GM21390 (cell line): ENCODE results near the gene MAGEB10.
"Not testable (repeated sequence)": the region's sequence is repeated elsewhere in the genome, so short reads cannot be mapped to it uniquely, and the experiment has no call there.

Experiments used
- ATAC-seq: cut with Tn5 transposase; IDR thresholded peaks from one replicate; pipeline ENCODE4 v1.9.1; 2021; ENCODE audit not compliant: unreplicated experiment

MAGEB10 gene

DNA sequence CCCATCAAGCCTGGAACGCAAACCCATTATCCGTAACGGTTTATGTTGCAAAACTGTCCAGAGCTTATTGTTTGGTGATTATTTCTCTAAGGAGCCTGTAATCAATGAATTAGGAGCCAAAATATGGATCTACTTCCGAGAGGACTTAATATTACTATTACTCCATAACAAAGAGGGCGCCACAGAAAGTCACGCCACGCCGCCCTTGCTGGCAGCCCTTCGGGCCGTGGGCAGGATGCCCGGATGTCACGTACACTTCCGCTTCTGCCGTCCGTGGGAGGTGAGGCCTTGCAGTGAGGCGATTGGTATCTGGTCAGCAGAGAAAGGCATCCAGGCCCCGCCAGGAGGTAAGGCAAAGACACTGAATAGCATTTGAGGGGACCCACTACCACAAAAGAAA lies at the start of gene MAGEB10:
TSS of gene MAGEB10 (plus strand) at position 301 of the 400 bp plus-strand sequence. CDS start 13,317 bp downstream, outside the sequence.
- no peak for ATAC-seq

DNA sequence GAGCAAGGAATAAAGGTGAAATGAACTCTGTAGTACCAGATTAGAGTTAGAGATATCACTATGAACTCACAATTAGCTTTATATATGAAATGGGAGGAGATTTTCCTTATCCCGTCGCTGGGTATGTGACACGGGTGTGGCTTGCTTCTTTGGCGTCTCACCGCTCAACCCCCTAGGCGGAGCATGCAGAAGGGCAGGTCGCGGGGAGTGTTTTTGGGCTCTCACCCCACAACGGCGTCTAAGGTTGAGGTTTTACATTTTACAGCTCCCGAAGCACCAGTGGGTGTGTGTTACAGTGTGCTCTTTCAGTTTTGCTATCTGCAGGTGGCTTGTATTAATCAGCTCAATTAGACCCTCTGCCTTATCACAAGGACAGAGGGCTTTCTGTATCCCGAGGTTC lies 42.1 kb upstream of the MAGEB10 start:
- no peak for ATAC-seq

- ATAC-seq = no peak
These were observed 40.4 kb upstream of the MAGEB10 start for GRCh38 chrX:27767387-27767786.

GRCh38 chrX:27775984-27776383 lies 31.8 kb upstream of the MAGEB10 start:
- no peak for ATAC-seq

GRCh38 chrX:27796640-27797257 lies 11.0 kb upstream of the MAGEB10 start:
- no peak for ATAC-seq

- ATAC-seq = no peak
These were observed 10.2 kb upstream of the MAGEB10 start for GRCh38 chrX:27797575-27797974.

DNA sequence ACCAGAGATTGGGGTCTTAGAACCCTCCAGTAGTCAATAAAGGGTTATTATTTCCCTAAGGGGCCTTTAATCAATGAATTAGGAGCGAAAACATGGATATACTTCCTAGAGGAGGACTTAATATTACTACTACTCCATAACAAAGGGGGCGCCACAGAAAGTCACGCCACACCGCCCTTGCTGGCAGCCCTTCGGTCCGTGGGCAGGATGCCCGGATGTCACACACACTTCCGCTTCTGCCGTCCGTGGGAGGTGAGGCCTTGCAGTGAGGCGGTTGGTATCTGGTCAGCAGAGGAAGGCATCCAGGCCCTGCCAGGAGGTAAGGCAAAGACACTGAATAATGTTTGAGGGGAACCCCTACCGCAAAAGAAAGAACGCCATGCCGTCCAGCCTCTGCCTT lies 436 bp downstream of the MAGEB10 start:
- ATAC-seq = no peak

DNA sequence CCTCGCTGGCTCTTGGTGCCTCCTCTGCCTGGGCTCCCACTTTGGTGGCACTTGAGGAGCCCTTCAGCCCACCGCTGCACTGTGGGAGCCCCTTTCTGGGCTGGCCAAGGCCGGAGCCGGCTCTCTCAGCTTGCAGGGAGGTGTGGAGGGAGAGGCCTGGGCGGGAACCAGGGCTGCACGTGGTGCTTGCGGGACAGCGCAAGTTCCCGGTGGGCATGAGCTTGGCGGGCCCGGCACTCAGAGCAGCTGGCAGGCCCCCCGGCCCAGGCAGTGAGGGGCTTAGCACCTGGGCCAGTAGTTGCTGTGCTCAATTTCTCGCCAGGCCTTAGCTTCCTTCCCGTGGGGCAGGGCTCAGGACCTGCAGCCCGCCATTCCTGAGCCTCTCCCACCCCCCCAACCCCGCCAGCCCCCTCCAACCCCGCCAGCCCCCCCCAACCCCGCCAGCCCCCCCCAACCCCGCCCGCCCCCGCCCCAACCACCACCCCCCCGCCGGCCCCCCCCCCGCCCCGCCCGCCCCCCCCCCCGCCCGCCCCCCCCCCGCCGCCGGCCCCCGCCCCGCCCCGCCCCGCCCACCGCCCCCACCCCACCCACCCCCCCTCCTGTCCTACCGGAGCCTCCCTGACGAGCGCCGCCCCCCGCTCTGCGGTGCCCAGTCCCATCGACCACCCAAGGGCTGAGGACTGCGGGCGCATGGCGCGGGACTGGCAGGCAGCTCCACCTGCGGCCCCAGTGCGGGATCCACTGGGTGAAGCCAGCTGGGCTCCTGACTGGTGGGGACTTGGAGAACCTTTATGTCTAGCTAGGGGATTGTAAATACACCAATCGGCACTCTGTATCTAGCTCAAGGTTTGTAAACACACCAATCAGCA lies 1.4 kb downstream of the MAGEB10 start:
- not testable (repeated sequence) for ATAC-seq

GRCh38 chrX:27815209-27815608 lies 7.4 kb downstream of the MAGEB10 start:
- no peak for ATAC-seq

GRCh38 chrX:27823812-27824211 lies 16.0 kb downstream of the MAGEB10 start:
- no peak for ATAC-seq

- no peak for ATAC-seq
These were observed 30.4 kb downstream of the MAGEB10 start for GRCh38 chrX:27838185-27838584.

DNA sequence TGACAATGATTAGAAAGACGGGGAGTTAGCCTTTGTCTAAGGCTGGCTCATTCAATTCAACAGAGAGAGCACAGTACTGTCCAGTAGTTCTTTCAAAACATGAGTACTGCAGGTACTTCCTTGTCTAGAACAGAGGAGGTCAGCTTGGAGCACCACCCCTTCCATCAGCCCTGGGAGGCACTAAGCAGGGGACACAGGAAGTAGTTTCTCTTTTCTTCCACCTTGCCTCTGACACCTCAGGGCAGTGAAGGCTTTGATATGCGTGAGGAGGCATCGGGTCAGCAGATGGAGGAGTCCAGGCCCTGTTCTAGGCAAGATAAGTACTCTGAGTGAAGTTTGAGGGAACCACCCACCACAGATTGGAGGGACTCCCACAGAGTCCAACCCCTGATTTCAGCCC lies 33.1 kb downstream of the MAGEB10 start:
- ATAC-seq = no peak

- no peak for ATAC-seq
These were observed 35.1 kb downstream of the MAGEB10 start for GRCh38 chrX:27842859-27843258.

- ATAC-seq = no peak
These were observed 52.5 kb downstream of the MAGEB10 start for GRCh38 chrX:27860337-27860736.

GRCh38 chrX:27863809-27864208 lies 56.0 kb downstream of the MAGEB10 start:
- no peak for ATAC-seq
